BE2C (cell line): ENCODE measurements around the gene KRT13.

Source experiments
- DNase-seq: peaks from one replicate; pipeline ENCODE4 v3.0.0-alpha.2; 2020
- H3K27me3 ChIP-seq: fragments of 250-450 bp; sonication (Bioruptor Pico); 2 replicates; pipeline ENCODE4 v1.5.1; 2020; ENCODE audit warnings: mild to moderate bottlenecking
- H3K36me3 ChIP-seq: fragments of 250-450 bp; sonication (Bioruptor Pico); 2 replicates; pipeline ENCODE4 v1.5.1; 2020; ENCODE audit warnings: mild to moderate bottlenecking
- H3K4me1 ChIP-seq: fragments of 250-450 bp; sonication (Bioruptor Pico); 2 replicates; pipeline ENCODE4 v1.5.1; 2020
- H3K4me3 ChIP-seq: 2 replicates; pipeline ENCODE4 v1.5.1; 2011; ENCODE audit warnings: low read depth, low read length
- H3K9me3 ChIP-seq: fragments of 250-450 bp; sonication (Bioruptor Pico); 2 replicates; pipeline ENCODE4 v1.5.1; 2020
- CTCF ChIP-seq: IDR thresholded peaks from 2 replicates; pipeline ENCODE4 v1.5.1; 2012; ENCODE audit warnings: mild to moderate bottlenecking, low read depth, low read length

Gene KRT13

GRCh38 chr17:41483991-41484826 is 21.2 kb downstream of the KRT13 start:
- Histone ChIP-seq H3K4me3 (no peak overlapping the region), H3K36me3 (no peaks in the 10 kb centered on the region), H3K9me3 (no peaks in the 10 kb centered on the region), H3K27me3 (no peaks in the 10 kb centered on the region), H3K4me1 (peaks cover 11% of the 10 kb centered on the region)
- TF ChIP-seq CTCF: no peak
- DNase-seq: no peak

- H3K36me3 ChIP-seq: no peaks in the 10 kb centered on the region
- peaks cover 11% of the 10 kb centered on the region for H3K4me1 ChIP-seq
- no peak overlapping the region for H3K4me3 ChIP-seq
- H3K9me3 ChIP-seq: no peaks in the 10 kb centered on the region
- no peak for DNase-seq
- no peak for TF ChIP-seq CTCF
- no peaks in the 10 kb centered on the region for H3K27me3 ChIP-seq
These were observed 21.9 kb downstream of the KRT13 start for GRCh38 chr17:41483531-41483930.

- DNase-seq: no peak
- H3K36me3 ChIP-seq: no peaks in the 10 kb centered on the region
- H3K27me3 ChIP-seq: no peaks in the 10 kb centered on the region
- H3K4me1 ChIP-seq: peaks cover 11% of the 10 kb centered on the region
- no peaks in the 10 kb centered on the region for H3K9me3 ChIP-seq
- no peak within 1 kb of the TSS for H3K4me3 ChIP-seq
- TF ChIP-seq CTCF: no peak
These were observed 24.4 kb downstream of the KRT13 start, which contains the start of gene KRT35 for GRCh38 chr17:41481036-41481435. TSS of gene KRT35 (minus strand) at chr17:41481151. CDS start at chr17:41481097, 54 bp downstream.

- peaks cover 11% of the 10 kb centered on the region for H3K4me1 ChIP-seq
- H3K9me3 ChIP-seq: no peaks in the 10 kb centered on the region
- no peak for DNase-seq
- H3K4me3 ChIP-seq: no peak overlapping the region
- H3K36me3 ChIP-seq: no peaks in the 10 kb centered on the region
- no peaks in the 10 kb centered on the region for H3K27me3 ChIP-seq
- TF ChIP-seq CTCF: no peak
These were observed 24.8 kb downstream of the KRT13 start for GRCh38 chr17:41480581-41480980.

GRCh38 chr17:41480136-41480535 is 25.3 kb downstream of the KRT13 start:
- no peak for DNase-seq
- no peaks in the 10 kb centered on the region for H3K9me3 ChIP-seq
- TF ChIP-seq CTCF: no peak
- H3K4me3 ChIP-seq: no peak overlapping the region
- peaks cover 11% of the 10 kb centered on the region for H3K4me1 ChIP-seq
- H3K27me3 ChIP-seq: no peaks in the 10 kb centered on the region
- H3K36me3 ChIP-seq: no peaks in the 10 kb centered on the region

GRCh38 chr17:41478237-41478636 is 27.2 kb downstream of the KRT13 start:
- no peak for DNase-seq
- Histone ChIP-seq H3K4me3 (no peak overlapping the region), H3K27me3 (no peaks in the 10 kb centered on the region), H3K9me3 (no peaks in the 10 kb centered on the region), H3K36me3 (no peaks in the 10 kb centered on the region), H3K4me1 (0 out of 2 replicates have a peak, but pooled peaks cover under 1% of the 10 kb centered on the region)
- TF ChIP-seq CTCF: no peak
